Measurements from ENCODE around the gene RPP40. TPM values are rescaled to one million over a fixed set of nuclear protein-coding genes. Genes with fewer than 3 reads are reported as not detected.

RPP40 gene
- total RNA-seq, 3 donors from 2014 or later, result 5.9 to 9.2 (median 7.5) TPM

DNA sequence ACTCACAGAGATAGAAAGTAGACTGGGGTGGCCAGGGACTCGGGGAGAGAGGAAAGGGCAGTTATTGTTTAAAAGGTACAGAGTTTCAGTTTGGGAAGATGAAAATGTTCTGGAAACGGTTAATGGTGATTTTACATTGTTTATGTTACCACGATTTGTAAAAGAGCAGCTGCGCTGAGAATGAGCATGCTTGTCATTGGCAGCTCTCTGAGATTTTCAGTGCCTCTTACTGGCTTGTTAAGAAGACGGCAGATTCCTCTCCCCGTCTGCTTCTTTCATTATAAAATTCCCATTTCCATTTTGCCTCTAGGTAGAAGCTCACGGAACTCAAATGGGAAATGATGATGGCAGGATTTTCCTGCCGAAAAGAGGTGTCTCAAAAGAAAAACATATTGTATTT, 41.6 kb upstream of the RPP40 start:
- H3K9me3 ChIP-seq, result no peaks in the 10 kb centered on the region
- H3K4me1 ChIP-seq, result no peaks in the 10 kb centered on the region
- TF ChIP-seq POLR2A (IDR thresholded peaks at IDR 0.05), result no peak
- TF ChIP-seq, protein P1, sequence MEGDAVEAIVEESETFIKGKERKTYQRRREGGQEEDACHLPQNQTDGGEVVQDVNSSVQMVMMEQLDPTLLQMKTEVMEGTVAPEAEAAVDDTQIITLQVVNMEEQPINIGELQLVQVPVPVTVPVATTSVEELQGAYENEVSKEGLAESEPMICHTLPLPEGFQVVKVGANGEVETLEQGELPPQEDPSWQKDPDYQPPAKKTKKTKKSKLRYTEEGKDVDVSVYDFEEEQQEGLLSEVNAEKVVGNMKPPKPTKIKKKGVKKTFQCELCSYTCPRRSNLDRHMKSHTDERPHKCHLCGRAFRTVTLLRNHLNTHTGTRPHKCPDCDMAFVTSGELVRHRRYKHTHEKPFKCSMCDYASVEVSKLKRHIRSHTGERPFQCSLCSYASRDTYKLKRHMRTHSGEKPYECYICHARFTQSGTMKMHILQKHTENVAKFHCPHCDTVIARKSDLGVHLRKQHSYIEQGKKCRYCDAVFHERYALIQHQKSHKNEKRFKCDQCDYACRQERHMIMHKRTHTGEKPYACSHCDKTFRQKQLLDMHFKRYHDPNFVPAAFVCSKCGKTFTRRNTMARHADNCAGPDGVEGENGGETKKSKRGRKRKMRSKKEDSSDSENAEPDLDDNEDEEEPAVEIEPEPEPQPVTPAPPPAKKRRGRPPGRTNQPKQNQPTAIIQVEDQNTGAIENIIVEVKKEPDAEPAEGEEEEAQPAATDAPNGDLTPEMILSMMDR (IDR thresholded peaks at IDR 0.05), result no peak
- TF ChIP-seq POLR2AphosphoS5 (IDR thresholded peaks at IDR 0.05), result no peak
- no peak overlapping the region for H3K27ac ChIP-seq
- DNase-seq (ENCODE audit: low spot score in 2 of 2), result no peak
- no peaks in the 10 kb centered on the region for H3K27me3 ChIP-seq
- intact Hi-C loops (cut with DNase I; ENCODE audit: low total_unique reads), result no loop called here
- H3K4me3 ChIP-seq, result no peak overlapping the region
- no peaks in the 10 kb centered on the region for H3K36me3 ChIP-seq

GRCh38 chr6:5044866-5045265, 41.0 kb upstream of the RPP40 start:
- no peak for DNase-seq (ENCODE audit: low spot score in 2 of 2)
- no peak overlapping the region for H3K27ac ChIP-seq
- no peaks in the 10 kb centered on the region for H3K4me1 ChIP-seq
- H3K36me3 ChIP-seq, result no peaks in the 10 kb centered on the region
- TF ChIP-seq, protein P1 (IDR thresholded peaks at IDR 0.05), result no peak
- no peak for TF ChIP-seq POLR2AphosphoS5 (IDR thresholded peaks at IDR 0.05)
- H3K4me3 ChIP-seq, result no peak overlapping the region
- no peaks in the 10 kb centered on the region for H3K9me3 ChIP-seq
- intact Hi-C loops (cut with DNase I; ENCODE audit: low total_unique reads), result no loop called here
- H3K27me3 ChIP-seq, result no peaks in the 10 kb centered on the region

DNA sequence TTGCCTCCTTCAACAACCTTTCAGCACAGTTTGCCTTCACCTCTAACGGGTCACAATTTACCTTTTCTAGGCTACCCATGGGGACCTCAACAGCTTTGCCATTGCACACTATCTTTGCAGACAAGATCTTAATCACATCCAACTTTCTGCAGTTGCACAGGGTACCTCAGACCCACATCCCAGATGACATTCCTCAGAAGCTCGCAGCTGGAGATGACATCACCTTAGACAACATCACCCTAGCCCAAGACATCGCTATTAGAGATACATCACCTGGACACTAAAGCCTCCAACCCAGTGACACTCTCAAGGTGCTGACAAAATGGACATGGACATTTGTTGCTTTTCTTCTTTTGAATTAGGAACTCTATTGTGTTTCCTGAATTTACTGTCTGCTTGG, 38.6 kb upstream of the RPP40 start:
- no peak overlapping the region for H3K4me3 ChIP-seq
- H3K9me3 ChIP-seq, result no peaks in the 10 kb centered on the region
- intact Hi-C loops (cut with DNase I; ENCODE audit: low total_unique reads), result no loop called here
- no peak for DNase-seq (ENCODE audit: low spot score in 2 of 2)
- no peaks in the 10 kb centered on the region for H3K27me3 ChIP-seq
- H3K36me3 ChIP-seq, result no peaks in the 10 kb centered on the region
- TF ChIP-seq POLR2AphosphoS5 (IDR thresholded peaks at IDR 0.05) (no peak), POLR2A (IDR thresholded peaks at IDR 0.05) (no peak)
- TF ChIP-seq, protein P1 (IDR thresholded peaks at IDR 0.05), result no peak
- H3K4me1 ChIP-seq, result no peaks in the 10 kb centered on the region
- no peak overlapping the region for H3K27ac ChIP-seq

GRCh38 chr6:5041955-5042354, 38.1 kb upstream of the RPP40 start:
- H3K4me1 ChIP-seq, result no peaks in the 10 kb centered on the region
- DNase-seq (ENCODE audit: low spot score in 2 of 2), result no peak
- no peaks in the 10 kb centered on the region for H3K27me3 ChIP-seq
- no peak overlapping the region for H3K4me3 ChIP-seq
- no peak overlapping the region for H3K27ac ChIP-seq
- no peaks in the 10 kb centered on the region for H3K9me3 ChIP-seq
- TF ChIP-seq POLR2A (IDR thresholded peaks at IDR 0.05) (no peak), POLR2AphosphoS5 (IDR thresholded peaks at IDR 0.05) (no peak)
- TF ChIP-seq, protein P1 (IDR thresholded peaks at IDR 0.05), result no peak
- no peaks in the 10 kb centered on the region for H3K36me3 ChIP-seq
- intact Hi-C loops (cut with DNase I; ENCODE audit: low total_unique reads), result no loop called here

DNA sequence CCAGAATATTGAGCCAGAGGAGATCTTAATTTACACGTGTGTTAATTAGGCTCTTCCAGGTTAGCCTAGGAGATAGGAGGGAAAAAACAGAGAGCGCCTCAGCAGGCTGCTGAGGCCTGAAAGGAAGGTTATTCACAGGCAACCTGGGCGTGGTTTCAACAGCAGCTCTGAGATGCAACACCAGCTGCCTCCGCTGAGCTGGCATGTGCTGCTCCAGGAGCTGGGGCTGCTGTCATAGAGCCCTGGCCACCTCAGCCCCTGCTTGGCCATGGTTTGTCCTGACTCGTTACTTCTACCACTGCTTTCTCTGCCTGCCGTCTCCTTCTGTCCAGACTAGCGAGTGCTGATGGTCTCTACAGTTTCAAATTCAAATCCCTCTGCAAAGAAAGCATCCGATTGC, 32.4 kb upstream of the RPP40 start:
- H3K36me3 ChIP-seq, result no peaks in the 10 kb centered on the region
- no peaks in the 10 kb centered on the region for H3K4me1 ChIP-seq
- intact Hi-C loops (cut with DNase I; ENCODE audit: low total_unique reads), result no loop called here
- H3K9me3 ChIP-seq, result no peaks in the 10 kb centered on the region
- H3K27ac ChIP-seq, result no peak overlapping the region
- no peak for TF ChIP-seq POLR2AphosphoS5 (IDR thresholded peaks at IDR 0.05)
- TF ChIP-seq, protein P1 (IDR thresholded peaks at IDR 0.05), result no peak
- TF ChIP-seq POLR2A (IDR thresholded peaks at IDR 0.05), result no peak
- H3K4me3 ChIP-seq, result no peak overlapping the region
- no peaks in the 10 kb centered on the region for H3K27me3 ChIP-seq
- no peak for DNase-seq (ENCODE audit: low spot score in 2 of 2)

All from breast epithelium (tissue), 4 donors.